Femur (tissue), 1 donor: ENCODE measurements around the gene C16orf82.

Experiments used
- DNase-seq: peaks from one replicate; pipeline ENCODE4 v3.0.0-alpha.2; 2017

C16orf82 gene

GRCh38 chr16:27096375-27096774 lies 29.6 kb downstream of the C16orf82 start:
- DNase-seq: no peak

- DNase-seq: peak; percentile 37
These were observed 31.1 kb downstream of the C16orf82 start for GRCh38 chr16:27097800-27098230.

- no peak for DNase-seq
These were observed 31.8 kb downstream of the C16orf82 start for GRCh38 chr16:27098366-27099049.

GRCh38 chr16:27102701-27103575 lies 36.2 kb downstream of the C16orf82 start:
- no peak for DNase-seq

GRCh38 chr16:27103954-27104353 lies 37.2 kb downstream of the C16orf82 start:
- no peak for DNase-seq

GRCh38 chr16:27106305-27106704 lies 39.6 kb downstream of the C16orf82 start:
- no peak for DNase-seq

- DNase-seq: no peak
These were observed 40.5 kb downstream of the C16orf82 start for GRCh38 chr16:27107185-27107592.

- DNase-seq: no peak
These were observed 41.5 kb downstream of the C16orf82 start for GRCh38 chr16:27108051-27108770.

- no peak for DNase-seq
These were observed 42.3 kb downstream of the C16orf82 start for GRCh38 chr16:27108826-27109665.

- DNase-seq: peak; percentile 89
These were observed 43.2 kb downstream of the C16orf82 start for GRCh38 chr16:27109666-27110523.

- peak; percentile 28 for DNase-seq
These were observed 43.8 kb downstream of the C16orf82 start for GRCh38 chr16:27110524-27110896.

- no peak for DNase-seq
These were observed 44.8 kb downstream of the C16orf82 start for GRCh38 chr16:27111486-27111885.

- no peak for DNase-seq
These were observed 45.5 kb downstream of the C16orf82 start for GRCh38 chr16:27112093-27112811.

- no peak for DNase-seq
These were observed 46.7 kb downstream of the C16orf82 start for GRCh38 chr16:27113341-27113841.

- DNase-seq: no peak
These were observed 47.3 kb downstream of the C16orf82 start for GRCh38 chr16:27114006-27114405.

- DNase-seq: no peak
These were observed 51.8 kb downstream of the C16orf82 start for GRCh38 chr16:27118526-27118925.
